Naive thymus-derived CD4-positive, alpha-beta T cell (primary cell): ENCODE data around the gene CEPT1. TPM values are rescaled to one million over a fixed set of nuclear protein-coding genes. Genes with fewer than 3 reads are reported as not detected.

Source experiments
- ATAC-seq: fragments of 150-1000 bp; cut with Tn5 transposase; 2 replicates; pipeline ENCODE4 v1.10.0; 2021; ENCODE audit warnings: mild to moderate bottlenecking, moderate library complexity
- CTCF ChIA-PET: fragments of 350-600 bp; sonication (Branson Sonifier 250); formaldehyde crosslinking; loops from one replicate; lab custom pipeline; 2021; ENCODE audit warnings: antibody characterized with exemption; lab: Charles Lee
- POLR2A ChIA-PET: fragments of 350-600 bp; sonication (Branson Sonifier 250); formaldehyde crosslinking; loops from one replicate; lab custom pipeline; 2021; ENCODE audit warnings: antibody characterized with exemption, inconsistent platforms; lab: Charles Lee
- DNase-seq, 9 donors: peaks; one replicate each; pipeline versions ENCODE4 v3.0.0 to v3.0.0-alpha.2; 2020 to 2022; ENCODE audit warnings: mixed read lengths in 1 of 9
- H3K27ac ChIP-seq: one replicate; pipeline ENCODE4 v1.7.0; 2013; ENCODE audit warnings: mild to moderate bottlenecking, low read depth, low read length, moderate library complexity
- H3K27me3 ChIP-seq, 2 donors: one replicate each; pipeline ENCODE4 v1.7.0; 2013; ENCODE audit warnings: low read length in 2 of 2, mild to moderate bottlenecking in 2 of 2, moderate library complexity in 2 of 2; ENCODE audit not compliant: control insufficient read depth in 2 of 2, insufficient read depth in 2 of 2
- H3K36me3 ChIP-seq, 3 experiments: 1 replicate in 2 of 3; 2 replicates in 1 of 3; pipeline ENCODE4 v1.7.0; 2013; ENCODE audit warnings: low read length in 3 of 3, mild to moderate bottlenecking in 3 of 3, moderate library complexity in 1 of 3; ENCODE audit not compliant: insufficient read depth in 3 of 3, control insufficient read depth in 2 of 3
- H3K4me1 ChIP-seq, 2 donors: one replicate each; pipeline ENCODE4 v1.7.0; 2013; ENCODE audit warnings: low read length in 2 of 2, mild to moderate bottlenecking in 2 of 2, moderate library complexity in 1 of 2; ENCODE audit not compliant: control insufficient read depth in 2 of 2, insufficient read depth in 2 of 2
- H3K4me3 ChIP-seq: 2 replicates; pipeline ENCODE4 v1.7.0; 2013; ENCODE audit warnings: mild to moderate bottlenecking, low read length
- H3K9me3 ChIP-seq, 3 experiments: 1 replicate in 2 of 3; 2 replicates in 1 of 3; pipeline ENCODE4 v1.7.0; 2013; ENCODE audit warnings: low read length in 3 of 3; ENCODE audit not compliant: control insufficient read depth in 2 of 3
- H3K27ac Mint-ChIP-seq, 9 donors: one replicate each; pipeline ENCODE4 v1.8.0; 2020 to 2022; ENCODE audit warnings: mixed read lengths in 9 of 9, mild to moderate bottlenecking in 8 of 9, moderate library complexity in 5 of 9, inconsistent platforms in 2 of 9
- H3K27me3 Mint-ChIP-seq, 5 donors: one replicate each; pipeline ENCODE4 v1.8.0; 2021 to 2022; ENCODE audit warnings: mixed read lengths in 5 of 5, mild to moderate bottlenecking in 1 of 5
- H3K36me3 Mint-ChIP-seq, 5 donors: one replicate each; pipeline ENCODE4 v1.8.0; 2020 to 2022; ENCODE audit warnings: mixed read lengths in 5 of 5, mild to moderate bottlenecking in 3 of 5, inconsistent platforms in 1 of 5
- H3K4me1 Mint-ChIP-seq, 7 donors: one replicate each; pipeline ENCODE4 v1.8.0; 2020 to 2022; ENCODE audit warnings: mixed read lengths in 7 of 7, mild to moderate bottlenecking in 3 of 7, inconsistent platforms in 1 of 7
- H3K4me3 Mint-ChIP-seq, 10 donors: one replicate each; pipeline ENCODE4 v1.8.0; 2020 to 2022; ENCODE audit warnings: mild to moderate bottlenecking in 10 of 10, mixed read lengths in 10 of 10, moderate library complexity in 6 of 10, inconsistent platforms in 2 of 10
- H3K9me3 Mint-ChIP-seq, 11 donors: one replicate each; pipeline ENCODE4 v1.8.0; 2020 to 2022; ENCODE audit warnings: mixed read lengths in 11 of 11, mild to moderate bottlenecking in 4 of 11, inconsistent platforms in 1 of 11, moderate library complexity in 1 of 11
- intact Hi-C, 2 donors: fragments of 100-400 bp; cut with micrococcal nuclease; formaldehyde crosslinking; loops; one replicate each; pipeline ENCODE4 v1.15.1; 2023
- polyA plus RNA-seq, 2 donors: library from polyadenylated mRNA; unstranded; fragments of 300-500 nt; fragmentation: Illumina TruSeq; gene quantifications; one replicate each; pipeline ENCODE4 v1.2.3, GENCODE V29; 2021
- total RNA-seq, 6 experiments: library from RNA in 5 of 6; stranded (reverse) in 5 of 6; gene quantifications; 1 replicate in 5 of 6; 2 replicates in 1 of 6; pipeline ENCODE4 v1.2.3 and lab custom pipeline; 2021 to 2026

The CEPT1 gene
- total and polyA plus RNA-seq, 7 experiments from 2014 or later, result 23.0 to 57.5 (median 39.7) TPM

DNA sequence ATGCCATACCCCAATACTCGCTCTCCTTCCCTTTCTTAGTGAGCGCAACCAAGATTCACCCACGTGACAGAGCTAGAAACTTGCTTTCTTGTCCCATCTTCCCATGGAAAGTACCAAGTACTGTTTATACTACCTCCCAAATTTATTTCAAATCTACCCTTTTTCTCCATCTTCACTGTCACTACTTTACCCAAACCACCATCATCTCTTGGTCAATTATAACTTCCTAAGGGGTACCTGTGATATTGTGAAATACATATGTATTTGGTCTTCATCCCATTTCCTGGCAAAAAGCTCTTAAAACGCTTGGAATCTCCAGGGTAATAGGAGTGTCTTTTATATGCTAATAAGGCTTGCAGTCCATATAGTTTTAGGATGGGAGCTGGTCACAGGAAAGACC lies 8.3 kb upstream of the CEPT1 start:
- Histone ChIP-seq H3K4me1 (no peaks in the 10 kb centered on the region), H3K27me3 (no peaks in the 10 kb centered on the region), H3K4me3 (no peak overlapping the region), H3K9me3 (no peaks in the 10 kb centered on the region), H3K36me3 (peaks cover 0 to 19% (median 3%) of the 10 kb centered on the region in 3 experiments), H3K27ac (no peak overlapping the region)
- ATAC-seq (no peak), DNase-seq (no peak)
- H3K4me3 Mint-ChIP-seq, result no peak overlapping the region
- CTCF ChIA-PET, result no interaction called here
- intact Hi-C loops, result no loop called here
- H3K36me3 Mint-ChIP-seq, result peaks cover 8 to 52% (median 42%) of the 10 kb centered on the region in 5 donors
- no peaks in the 10 kb centered on the region for H3K27me3 Mint-ChIP-seq
- H3K9me3 Mint-ChIP-seq, result peaks cover 0 to 1% (median 0%) of the 10 kb centered on the region in 11 donors
- H3K27ac Mint-ChIP-seq, result peak overlapping the region in 2 of 9 donors; percentile 2 to 42
- POLR2A ChIA-PET, result interaction anchor here (0.6 to 0.7 kb wide), 2 partner anchors 17 to 89 kb away, joined by 3 to 7 read pairs; no protein-coding TSS in a partner anchor
- H3K4me1 Mint-ChIP-seq, result peaks cover 24 to 49% (median 39%) of the 10 kb centered on the region in 7 donors

DNA sequence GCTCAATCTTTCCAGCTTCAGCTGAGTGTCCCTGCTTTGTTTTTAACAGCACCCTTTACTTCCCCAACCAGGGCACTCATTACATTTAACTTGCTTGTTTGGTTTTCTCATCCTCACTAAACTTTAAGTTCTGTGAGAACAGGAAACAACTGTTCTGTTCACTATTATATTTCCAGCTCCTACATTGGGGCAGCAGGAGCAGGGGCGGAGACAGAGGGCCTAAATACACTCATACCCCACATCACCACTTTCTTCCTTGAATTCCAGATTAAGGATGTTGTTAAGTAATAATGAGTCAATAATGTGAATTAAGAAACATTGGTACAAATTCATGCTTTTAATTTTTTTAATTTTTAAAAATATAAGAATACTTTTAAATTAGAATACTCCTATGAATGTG lies 6.2 kb upstream of the CEPT1 start:
- ChIA-PET CTCF (no interaction called here), POLR2A (no interaction called here)
- Histone ChIP-seq H3K27me3 (no peaks in the 10 kb centered on the region), H3K36me3 (peaks cover 0 to 17% (median 0%) of the 10 kb centered on the region in 3 experiments), H3K9me3 (no peaks in the 10 kb centered on the region), H3K27ac (no peak overlapping the region), H3K4me1 (peaks cover 3 to 4% of the 10 kb centered on the region in 2 donors), H3K4me3 (no peak overlapping the region)
- H3K4me1 Mint-ChIP-seq, result peaks cover 25 to 55% (median 36%) of the 10 kb centered on the region in 7 donors
- peak overlapping the region in 5 of 9 donors; percentile 7 to 73 (median 12) for H3K27ac Mint-ChIP-seq
- ATAC-seq (no peak), DNase-seq (no peak)
- no peak overlapping the region for H3K4me3 Mint-ChIP-seq
- H3K27me3 Mint-ChIP-seq, result no peaks in the 10 kb centered on the region
- peaks cover 4 to 40% (median 38%) of the 10 kb centered on the region in 5 donors for H3K36me3 Mint-ChIP-seq
- peaks cover 0 to 1% (median 0%) of the 10 kb centered on the region in 11 donors for H3K9me3 Mint-ChIP-seq
- intact Hi-C loops, result no loop called here

DNA sequence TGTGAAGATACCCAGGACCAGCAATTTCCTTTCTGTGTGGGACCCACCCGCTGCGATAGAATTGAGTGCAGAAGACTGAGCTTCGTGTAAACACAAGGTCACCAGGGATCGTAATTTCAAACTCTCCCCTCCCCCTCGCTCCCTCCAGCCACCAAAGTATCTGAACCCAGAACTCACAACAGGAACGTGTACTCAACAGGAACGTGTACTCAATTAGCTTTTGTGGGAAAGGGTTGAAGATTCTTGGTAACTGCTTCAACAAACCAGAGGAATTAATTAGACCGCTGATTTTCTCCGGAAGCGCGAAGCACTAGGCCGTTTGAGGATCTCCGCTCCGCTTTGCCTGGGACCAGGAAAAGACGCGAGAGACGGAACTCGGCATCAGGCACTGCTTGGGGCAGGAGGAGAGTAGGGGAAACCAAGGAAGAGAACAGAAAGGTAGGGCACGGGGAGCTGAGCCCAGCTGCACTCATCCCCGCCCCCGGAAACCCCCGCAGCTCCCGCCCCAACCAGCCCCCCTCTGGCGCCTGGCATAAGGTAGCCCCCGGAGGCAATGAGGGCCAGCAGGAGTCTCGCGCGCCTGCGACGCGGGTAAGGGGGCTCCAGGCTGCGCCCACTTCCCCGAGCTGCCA lies 583 bp upstream of the CEPT1 start:
- CTCF ChIA-PET, result interaction anchor here (0.6 to 1.5 kb wide), 6 partner anchors 15 to 84 kb away, joined by 3 to 5 read pairs (median 3); no protein-coding TSS in a partner anchor
- Histone ChIP-seq H3K27me3 (no peaks in the 10 kb centered on the region), H3K27ac (peak overlapping the region; percentile 93), H3K4me3 (peak overlapping the region; percentile 91), H3K9me3 (no peaks in the 10 kb centered on the region), H3K4me1 (peaks cover 18 to 22% of the 10 kb centered on the region in 2 donors), H3K36me3 (peaks cover 0 to 30% (median 0%) of the 10 kb centered on the region in 3 experiments)
- POLR2A ChIA-PET, result interaction anchor here (0.6 to 2.7 kb wide), 32 partner anchors 9 to 352 kb away, joined by 3 to 34 read pairs (median 4); partner anchors contain the start of genes CHI3L2, DENND2D and LRIF1
- Mint-ChIP-seq H3K27ac (peak overlapping the region; percentile 91 to 100 (median 97)), H3K27me3 (no peaks in the 10 kb centered on the region), H3K36me3 (peaks cover 8 to 29% (median 20%) of the 10 kb centered on the region in 5 donors), H3K4me1 (peaks cover 41 to 73% (median 58%) of the 10 kb centered on the region in 7 donors), H3K9me3 (no peaks in the 10 kb centered on the region), H3K4me3 (peak overlapping the region; percentile 87 to 100 (median 98))
- intact Hi-C loops, result loop anchor here in 1 of 2 donors (1.0 kb wide), 1 partner anchor 175 kb away; no protein-coding TSS in a partner anchor
- DNase-seq, result peak in 8 of 9 donors; percentile 23 to 60 (median 35)
- ATAC-seq, result peak; percentile 64

DNA sequence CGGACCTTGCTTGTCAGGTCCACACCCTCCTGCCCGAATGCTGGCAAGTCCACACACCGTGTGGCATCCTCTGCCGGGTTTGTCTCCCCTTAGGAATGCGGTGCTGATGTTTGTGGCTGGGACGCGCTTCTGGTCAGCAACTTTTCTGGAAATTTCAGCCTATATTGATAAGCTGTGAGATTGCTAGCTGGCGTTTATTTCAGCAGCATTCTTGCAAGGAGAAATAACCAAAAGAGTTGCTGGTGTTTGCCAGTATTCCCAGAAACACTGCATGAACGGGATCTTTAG lies 601 bp downstream of the CEPT1 start:
- CTCF ChIA-PET, result no interaction called here
- H3K27ac Mint-ChIP-seq, result peak overlapping the region; percentile 13 to 100 (median 92)
- H3K27me3 ChIP-seq, result no peaks in the 10 kb centered on the region
- H3K9me3 Mint-ChIP-seq, result no peaks in the 10 kb centered on the region
- peaks cover 37 to 75% (median 55%) of the 10 kb centered on the region in 7 donors for H3K4me1 Mint-ChIP-seq
- H3K4me3 Mint-ChIP-seq, result peak overlapping the region; percentile 87 to 100 (median 98)
- peaks cover 0 to 21% (median 0%) of the 10 kb centered on the region in 3 experiments for H3K36me3 ChIP-seq
- H3K4me1 ChIP-seq, result peaks cover 18 to 25% of the 10 kb centered on the region in 2 donors
- POLR2A ChIA-PET, result interaction anchor here (0.7 to 2.4 kb wide), 7 partner anchors 15 to 110 kb away, joined by 4 to 34 read pairs (median 4); no protein-coding TSS in a partner anchor
- no peak for ATAC-seq
- no peaks in the 10 kb centered on the region for H3K9me3 ChIP-seq
- H3K27ac ChIP-seq, result peak overlapping the region; percentile 93
- DNase-seq, result no peak
- H3K36me3 Mint-ChIP-seq, result peaks cover 5 to 23% (median 14%) of the 10 kb centered on the region in 5 donors
- no peaks in the 10 kb centered on the region for H3K27me3 Mint-ChIP-seq
- peak overlapping the region; percentile 91 for H3K4me3 ChIP-seq
- intact Hi-C loops, result loop anchor here (1.0 to 5.0 kb wide), 14 partner anchors 46 to 803 kb away; partner anchors contain the start of genes ATP5PB (in 2 of the 2), WDR77 (in 2 of the 2) and RBM15 (in 1 of the 2)

DNA sequence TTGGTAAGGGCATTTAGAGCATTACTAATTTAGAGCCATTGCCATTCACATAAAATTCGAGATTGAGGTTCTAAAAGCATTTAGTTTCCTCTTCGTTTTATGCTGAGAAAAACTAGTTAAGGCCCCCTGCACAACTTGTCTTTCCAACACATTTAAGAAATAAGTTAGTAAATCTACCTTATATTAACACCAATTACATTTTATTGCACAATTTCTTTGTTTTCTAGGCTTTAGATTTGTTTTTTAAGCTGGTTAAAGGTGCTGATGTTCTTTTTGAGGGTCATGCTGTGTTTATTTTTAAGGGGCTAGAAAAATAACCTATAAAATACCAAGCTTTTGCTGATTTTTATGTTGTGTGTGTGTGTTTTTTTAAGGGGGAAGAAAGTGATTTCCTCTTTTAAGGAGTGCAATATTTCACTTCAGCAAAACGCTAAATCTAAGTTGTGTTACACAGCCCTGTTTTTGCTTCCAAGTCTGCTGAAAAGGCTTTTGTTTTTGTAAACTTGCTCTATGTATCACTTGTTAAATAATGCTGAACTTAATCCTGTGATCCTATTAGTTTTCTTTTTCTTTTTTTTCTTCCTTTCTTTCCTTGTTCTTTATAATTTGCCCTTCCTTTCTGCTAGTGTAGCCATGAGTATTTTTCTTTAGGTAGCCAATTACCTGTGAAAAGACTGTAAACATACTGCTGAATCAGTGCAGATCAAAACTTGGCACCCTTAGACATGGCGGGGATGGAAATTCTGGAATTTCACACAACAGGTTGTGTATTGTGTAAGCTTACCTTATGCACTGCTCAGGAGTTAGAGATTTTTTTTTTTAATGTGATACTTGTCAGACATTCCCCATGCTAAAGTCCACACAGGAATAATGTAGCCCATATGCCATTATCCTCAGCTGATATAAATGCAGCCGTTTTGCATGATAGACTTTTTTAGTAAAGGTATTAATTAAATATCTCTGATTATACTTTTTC lies 1.5 kb downstream of the CEPT1 start:
- Mint-ChIP-seq H3K4me3 (peak overlapping the region; percentile 87 to 100 (median 98)), H3K36me3 (peaks cover 4 to 25% (median 14%) of the 10 kb centered on the region in 5 donors), H3K27ac (peak overlapping the region; percentile 13 to 100 (median 72)), H3K4me1 (peaks cover 44 to 80% (median 63%) of the 10 kb centered on the region in 7 donors), H3K9me3 (no peaks in the 10 kb centered on the region), H3K27me3 (no peaks in the 10 kb centered on the region)
- H3K27ac ChIP-seq, result peak overlapping the region; percentile 93
- H3K36me3 ChIP-seq, result peaks cover 0 to 12% (median 0%) of the 10 kb centered on the region in 3 experiments
- ChIA-PET POLR2A (interaction anchor here (0.6 to 2.4 kb wide), 8 partner anchors 15 to 336 kb away, joined by 3 to 34 read pairs (median 4); no protein-coding TSS in a partner anchor), CTCF (no interaction called here)
- peaks cover 18 to 32% of the 10 kb centered on the region in 2 donors for H3K4me1 ChIP-seq
- no peaks in the 10 kb centered on the region for H3K9me3 ChIP-seq
- ATAC-seq, result no peak
- no peak for DNase-seq
- H3K4me3 ChIP-seq, result peak overlapping the region; percentile 91
- intact Hi-C loops, result loop anchor here (2.0 to 5.0 kb wide), 7 partner anchors 45 to 804 kb away; partner anchors contain the start of gene RBM15 (in 1 of the 2)
- no peaks in the 10 kb centered on the region for H3K27me3 ChIP-seq
